Esophagus (tissue), 2 donors: ENCODE data around the gene UCHL1. TPM values are rescaled to one million over a fixed set of nuclear protein-coding genes. Genes with fewer than 3 reads are reported as not detected.

Experiments
- H3K27ac ChIP-seq, 2 donors: one replicate each; pipeline ENCODE4 v1.5.1; 2013; ENCODE audit warnings: low read depth in 2 of 2, mild to moderate bottlenecking in 2 of 2, inconsistent platforms in 1 of 2, low read length in 1 of 2, moderate library complexity in 1 of 2
- H3K27me3 ChIP-seq, 2 donors: one replicate each; pipeline ENCODE4 v1.6.1; 2013; ENCODE audit warnings: low read length in 2 of 2, control low read depth in 1 of 2, mild to moderate bottlenecking in 1 of 2; ENCODE audit not compliant: insufficient read depth in 2 of 2, control insufficient read depth in 1 of 2
- H3K36me3 ChIP-seq, 2 donors: one replicate each; pipeline ENCODE4 v1.6.1; 2013; ENCODE audit warnings: low read length in 1 of 2; ENCODE audit not compliant: control insufficient read depth in 2 of 2, insufficient read depth in 2 of 2
- H3K4me1 ChIP-seq, 2 donors: one replicate each; pipeline ENCODE4 v1.6.1; 2013; ENCODE audit warnings: low read length in 1 of 2; ENCODE audit not compliant: control insufficient read depth in 2 of 2, insufficient read depth in 2 of 2
- H3K4me3 ChIP-seq, 2 donors: one replicate each; pipeline ENCODE4 v1.5.1; 2013; ENCODE audit warnings: low read length in 2 of 2, mild to moderate bottlenecking in 2 of 2, low read depth in 1 of 2, moderate library complexity in 1 of 2
- H3K9me3 ChIP-seq, 2 donors: one replicate each; pipeline ENCODE4 v1.6.1; 2013; ENCODE audit warnings: mild to moderate bottlenecking in 2 of 2, low read depth in 1 of 2, low read length in 1 of 2, moderate library complexity in 1 of 2; ENCODE audit not compliant: control insufficient read depth in 2 of 2, insufficient read depth in 1 of 2
- WGBS, 2 donors: extraction: QIAGEN DNeasy Blood & Tissue Kit; methylation state at CpG; one replicate each; pipeline ENCODE4 v1.1.7; 2013; 5-methylcytosine and 5-hydroxymethylcytosine counted together
- polyA plus RNA-seq, 2 donors: library from polyadenylated mRNA; stranded (reverse); fragments of 200-250 nt; gene quantifications; one replicate each; pipeline ENCODE4 v1.2.3, GENCODE V29; 2013
- donor health status: healthy with polysubstance abuse.
- donor health status: Bipolar disorder and iron deficiency.

UCHL1 gene
- polyA plus RNA-seq = 1 to 10 TPM; 1.7 to 2.2 TPM

DNA sequence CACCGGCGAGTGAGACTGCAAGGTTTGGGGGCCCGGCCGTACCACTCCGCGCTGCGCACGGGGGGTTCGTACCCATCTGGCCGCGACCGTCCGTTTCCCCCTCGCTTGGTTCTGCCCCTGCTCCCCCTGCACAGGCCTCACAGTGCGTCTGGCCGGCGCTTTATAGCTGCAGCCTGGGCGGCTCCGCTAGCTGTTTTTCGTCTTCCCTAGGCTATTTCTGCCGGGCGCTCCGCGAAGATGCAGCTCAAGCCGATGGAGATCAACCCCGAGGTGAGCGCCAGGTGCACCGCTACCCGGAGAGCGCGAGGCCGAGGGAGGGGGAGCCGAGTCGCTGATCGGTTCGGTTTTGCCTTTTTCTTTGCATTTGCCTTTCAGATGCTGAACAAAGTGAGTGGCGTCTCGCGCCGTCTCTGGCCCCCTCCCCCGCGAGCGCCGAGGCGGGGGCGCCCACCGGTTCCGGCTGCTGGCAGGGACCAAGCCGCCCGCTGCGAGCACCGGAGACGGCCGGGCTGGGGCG lies at the start of gene UCHL1:
Gene UCHL1 (plus strand): TSS at position 189 of the 517 bp plus-strand sequence. CDS start 49 bp downstream, at position 238.
- H3K27me3 ChIP-seq = no peaks in the 10 kb centered on the region

DNA sequence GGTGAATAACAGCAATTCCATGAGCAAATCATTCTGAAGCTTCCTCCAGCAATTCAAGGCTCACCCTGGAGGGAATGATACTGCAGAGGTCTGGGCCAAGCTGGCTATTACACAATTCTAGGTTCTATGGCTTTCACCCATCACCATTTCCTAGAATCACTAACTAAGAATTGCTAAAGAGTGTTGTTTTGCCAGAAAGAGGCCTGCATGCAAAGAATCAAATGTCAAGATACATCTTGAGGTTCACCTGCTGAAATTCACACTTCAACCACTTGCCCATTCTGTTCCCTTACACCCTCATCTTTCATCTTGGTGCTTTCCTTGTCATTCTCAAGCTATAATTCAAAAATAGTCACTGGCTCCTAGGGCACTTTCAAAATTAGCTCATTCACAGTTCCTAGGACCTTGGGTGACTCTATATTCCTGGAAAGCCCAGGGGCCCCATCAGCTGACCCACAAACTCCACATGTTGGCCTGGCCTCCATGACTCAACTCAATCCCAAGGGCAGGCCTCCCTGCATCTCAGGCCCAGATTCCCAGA lies 49.4 kb upstream of the UCHL1 start:
- no peaks in the 10 kb centered on the region for H3K4me1 ChIP-seq

More for the DNA sequence above, at the start of gene UCHL1:
- peaks cover 3 to 7% of the 10 kb centered on the region in 2 donors for H3K4me1 ChIP-seq
- H3K36me3 ChIP-seq = no peaks in the 10 kb centered on the region
- H3K9me3 ChIP-seq = no peaks in the 10 kb centered on the region
- WGBS, 2 donors = 4% methylated on average over 55 of the region's 55 CpGs
- no peak within 1 kb of the TSS for H3K27ac ChIP-seq
- peak within 1 kb of the TSS; percentile 40 to 44 for H3K4me3 ChIP-seq

DNA sequence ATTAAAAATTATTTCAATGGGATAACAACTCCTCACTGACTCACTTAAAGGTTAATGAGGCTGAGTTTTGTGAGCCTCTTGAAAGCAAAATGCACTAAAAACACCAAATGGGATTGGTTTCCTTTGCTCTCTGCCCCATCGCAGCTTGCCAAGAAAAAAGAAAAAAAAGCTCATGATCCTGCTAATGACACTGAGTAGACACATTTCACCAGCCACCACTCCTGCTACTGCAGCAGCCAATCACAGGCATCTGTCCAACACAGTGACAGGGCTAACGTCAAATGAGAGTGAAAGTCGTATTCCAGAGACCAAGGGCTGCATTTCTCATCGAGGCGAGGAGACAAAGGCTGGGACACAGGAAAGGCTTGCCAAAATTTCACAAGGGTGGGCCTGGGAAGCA lies 47.5 kb upstream of the UCHL1 start:
- H3K27me3 ChIP-seq = no peaks in the 10 kb centered on the region
- H3K4me1 ChIP-seq = no peaks in the 10 kb centered on the region
- WGBS, 2 donors = 63 to 70% methylated on average over 5 of the region's 5 CpGs
- no peaks in the 10 kb centered on the region for H3K36me3 ChIP-seq
- no peak overlapping the region for H3K4me3 ChIP-seq
- H3K9me3 ChIP-seq = no peaks in the 10 kb centered on the region
- no peak overlapping the region for H3K27ac ChIP-seq

More for the DNA sequence above, 49.4 kb upstream of the UCHL1 start:
- Histone ChIP-seq H3K36me3 (no peaks in the 10 kb centered on the region), H3K27ac (no peak overlapping the region), H3K4me3 (no peak overlapping the region), H3K9me3 (no peaks in the 10 kb centered on the region), H3K27me3 (no peaks in the 10 kb centered on the region)

DNA sequence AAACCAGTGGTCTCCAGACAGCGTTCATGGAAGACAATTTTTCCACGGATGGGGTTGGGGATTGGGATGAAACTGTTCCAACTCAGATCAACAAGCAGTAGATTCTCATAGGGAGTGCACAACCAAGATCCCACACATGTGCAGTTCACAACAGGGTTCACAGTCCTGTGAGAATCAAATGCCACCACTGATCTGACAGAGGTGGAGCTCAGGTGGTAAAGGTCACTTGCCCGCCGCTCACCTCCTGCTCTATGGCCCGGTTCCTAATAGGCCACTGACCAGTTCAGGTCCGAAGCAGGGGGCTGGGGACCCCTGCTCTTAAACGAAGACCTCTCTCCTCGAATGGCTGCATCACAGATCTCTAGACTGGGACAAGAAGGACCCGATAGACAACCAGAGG lies 46.8 kb upstream of the UCHL1 start:
- Histone ChIP-seq H3K4me3 (no peak overlapping the region), H3K9me3 (no peaks in the 10 kb centered on the region), H3K36me3 (no peaks in the 10 kb centered on the region), H3K4me1 (no peaks in the 10 kb centered on the region), H3K27me3 (no peaks in the 10 kb centered on the region), H3K27ac (no peak overlapping the region)
- 81 to 90% methylated on average over 9 of the region's 9 CpGs for WGBS, 2 donors

- H3K27ac ChIP-seq = no peak overlapping the region
- H3K36me3 ChIP-seq = no peaks in the 10 kb centered on the region
- 84 to 92% methylated on average over 1 of the region's 1 CpG for WGBS, 2 donors
- no peaks in the 10 kb centered on the region for H3K4me1 ChIP-seq
- no peaks in the 10 kb centered on the region for H3K27me3 ChIP-seq
- no peaks in the 10 kb centered on the region for H3K9me3 ChIP-seq
- no peak overlapping the region for H3K4me3 ChIP-seq
These were observed 44.6 kb upstream of the UCHL1 start for GRCh38 chr4:41211951-41212615.

DNA sequence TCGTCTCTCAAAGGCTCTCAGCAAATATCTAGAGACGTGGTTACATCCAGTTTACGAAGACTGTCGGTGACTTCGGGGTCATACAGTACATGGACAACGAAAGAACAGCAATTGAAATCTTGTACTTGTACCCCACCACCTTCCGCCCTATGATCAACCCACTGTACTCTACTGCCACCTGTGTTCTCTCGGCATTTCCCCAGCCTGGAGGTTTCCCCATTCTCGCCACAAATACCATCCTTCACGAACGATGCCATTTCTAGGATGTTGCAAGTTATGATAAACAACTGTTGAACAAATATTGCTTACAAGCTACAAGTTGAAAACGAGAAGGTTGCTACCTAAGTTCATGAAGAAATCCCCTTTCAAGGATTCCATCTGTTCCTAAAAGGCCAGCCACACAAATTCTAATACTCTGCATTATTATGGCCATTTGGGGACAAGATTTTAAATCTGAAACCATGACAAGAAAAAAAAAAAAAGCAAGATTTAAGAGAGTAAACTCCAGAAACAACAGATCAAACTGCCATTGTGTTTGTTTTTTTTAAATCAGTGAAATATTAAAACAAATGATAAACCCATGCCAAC lies 44.0 kb upstream of the UCHL1 start:
- H3K27me3 ChIP-seq = no peaks in the 10 kb centered on the region
- no peak overlapping the region for H3K27ac ChIP-seq
- no peaks in the 10 kb centered on the region for H3K4me1 ChIP-seq
- WGBS, 2 donors = 15 to 20% methylated on average over 12 of the region's 12 CpGs
- H3K4me3 ChIP-seq = peak overlapping the region in 1 of 2 donors; percentile 78
- no peaks in the 10 kb centered on the region for H3K9me3 ChIP-seq
- H3K36me3 ChIP-seq = no peaks in the 10 kb centered on the region

- Histone ChIP-seq H3K27ac (peak overlapping the region; percentile 74 to 76), H3K36me3 (no peaks in the 10 kb centered on the region), H3K4me3 (peak overlapping the region; percentile 76 to 78), H3K27me3 (no peaks in the 10 kb centered on the region), H3K9me3 (no peaks in the 10 kb centered on the region), H3K4me1 (no peaks in the 10 kb centered on the region)
- 1% methylated on average over 35 of the region's 35 CpGs for WGBS, 2 donors
These were observed 43.0 kb upstream of the UCHL1 start for GRCh38 chr4:41213625-41214135.

DNA sequence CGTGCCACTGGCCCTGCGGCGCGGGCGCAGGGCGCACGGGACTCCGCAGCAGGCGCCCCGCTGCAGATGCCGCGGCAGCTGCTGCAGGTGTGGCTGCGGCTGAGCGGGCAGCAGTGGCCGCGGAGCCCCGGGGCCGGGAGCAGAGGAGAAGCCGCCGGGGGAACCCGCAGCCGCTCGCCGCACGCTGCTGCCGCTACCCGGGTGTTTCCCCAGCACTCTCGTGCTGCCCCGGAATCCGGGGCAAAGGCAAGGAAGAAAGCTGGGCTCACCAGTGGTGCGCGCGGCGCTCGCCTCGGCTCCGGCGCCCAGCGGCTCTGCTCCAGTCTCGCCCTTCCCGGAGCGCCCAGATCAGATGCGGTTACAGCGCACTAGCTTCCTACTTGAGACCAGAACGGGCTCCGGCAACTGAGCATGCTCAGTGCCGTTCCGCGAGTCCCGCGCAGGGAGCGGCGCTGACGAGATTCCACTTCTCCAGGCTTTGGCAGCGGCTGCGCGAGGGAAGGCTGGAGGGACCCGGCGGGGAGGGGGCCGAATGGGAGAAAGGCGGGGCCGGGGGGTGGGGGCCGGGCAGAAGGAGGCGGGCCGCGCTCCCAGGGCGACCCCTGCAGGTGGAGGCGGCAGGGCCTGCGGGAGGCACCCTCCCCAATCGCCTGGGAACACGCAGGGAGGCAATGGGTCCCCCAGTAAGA lies 42.4 kb upstream of the UCHL1 start, which contains the start of gene APBB2:
Gene APBB2 (minus strand): TSS at position 407 of the 689 bp plus-strand sequence. CDS start 181,288 bp downstream, outside the sequence.
- Histone ChIP-seq H3K4me1 (no peaks in the 10 kb centered on the region), H3K9me3 (no peaks in the 10 kb centered on the region), H3K27me3 (no peaks in the 10 kb centered on the region), H3K27ac (peak within 1 kb of the TSS; percentile 74 to 76), H3K36me3 (no peaks in the 10 kb centered on the region), H3K4me3 (peak within 1 kb of the TSS; percentile 76 to 78)
- WGBS, 2 donors = 0 to 1% methylated on average over 62 to 71 of the region's 71 CpGs

- Histone ChIP-seq H3K27ac (peak overlapping the region in 1 of 2 donors; percentile 66), H3K9me3 (no peaks in the 10 kb centered on the region), H3K36me3 (no peaks in the 10 kb centered on the region), H3K4me3 (peak overlapping the region in 1 of 2 donors; percentile 78), H3K27me3 (no peaks in the 10 kb centered on the region), H3K4me1 (no peaks in the 10 kb centered on the region)
- WGBS, 2 donors = 22 to 24% methylated on average over 7 to 8 of the region's 8 CpGs
These were observed 41.9 kb upstream of the UCHL1 start for GRCh38 chr4:41214825-41215146.
